ENCODE data around the gene HNRNPAB.

Gene HNRNPAB

GRCh38 chr5:178204182-178204934 is at the start of gene HNRNPAB:
Gene HNRNPAB, plus strand, starts transcription at chr5:178204533. Its CDS starts 305 bp downstream, at chr5:178204838.
- peak; percentile 96 for DNase-seq

DNA sequence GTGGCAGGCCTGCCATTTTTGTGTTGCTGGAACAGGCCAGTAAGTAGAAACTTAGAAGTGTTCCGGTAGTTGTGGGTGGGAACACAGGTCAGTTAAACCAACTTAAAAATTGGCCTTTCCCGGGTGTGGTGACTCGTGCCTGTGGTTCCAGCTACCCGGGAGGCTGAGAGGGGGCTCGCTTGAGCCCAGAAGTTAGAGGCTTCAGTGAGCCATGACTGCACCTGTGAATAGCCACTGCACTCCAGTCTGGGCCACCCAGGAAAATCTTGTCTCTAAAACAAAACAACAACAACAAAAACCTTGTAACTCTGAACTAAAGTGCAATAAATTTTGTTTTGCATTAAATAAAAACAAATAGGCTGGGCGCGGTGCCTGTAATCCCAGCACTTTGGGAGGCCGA is 49.3 kb upstream of the HNRNPAB start:
- no peak for DNase-seq

DNA sequence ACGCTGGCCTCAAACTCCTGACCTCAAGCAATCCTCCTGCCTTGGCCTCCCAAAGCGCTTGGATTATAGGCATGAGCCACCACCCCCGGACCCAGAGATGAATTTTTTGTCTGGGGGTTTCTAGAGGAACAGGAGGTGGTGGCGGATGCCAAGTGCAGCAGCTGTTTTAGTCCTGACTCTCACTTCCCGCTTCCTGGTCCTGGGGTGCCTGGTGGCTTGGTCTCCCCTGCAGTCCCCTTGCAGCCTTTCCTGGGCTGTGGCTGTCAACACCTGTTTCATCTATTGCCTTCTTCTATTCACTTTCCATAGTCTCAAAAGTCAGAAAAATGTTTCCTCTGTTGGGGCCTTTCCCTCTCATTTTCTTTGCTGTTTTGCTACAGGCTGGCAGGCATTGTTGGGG is 44.2 kb upstream of the HNRNPAB start:
- no peak for DNase-seq

DNA sequence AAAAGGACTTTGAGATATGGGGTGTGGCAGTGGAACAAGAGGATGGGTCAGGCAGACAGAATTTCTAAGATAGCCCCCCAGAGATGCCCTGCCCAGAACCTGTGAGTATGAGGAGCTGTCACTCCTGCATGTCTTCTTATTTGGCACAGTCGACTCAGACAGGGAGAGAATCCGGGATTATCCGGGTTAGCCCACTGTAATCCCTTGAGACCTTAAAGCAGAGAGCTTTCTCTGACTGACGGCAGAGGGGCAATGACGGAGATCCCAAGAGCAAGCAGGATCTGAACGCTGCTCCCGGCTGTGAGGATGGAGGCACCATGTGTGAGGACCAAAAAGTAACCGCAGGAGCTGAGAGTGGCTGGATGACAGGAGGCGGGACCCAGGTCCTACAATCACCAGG is 41.9 kb upstream of the HNRNPAB start:
- DNase-seq = no peak

DNA sequence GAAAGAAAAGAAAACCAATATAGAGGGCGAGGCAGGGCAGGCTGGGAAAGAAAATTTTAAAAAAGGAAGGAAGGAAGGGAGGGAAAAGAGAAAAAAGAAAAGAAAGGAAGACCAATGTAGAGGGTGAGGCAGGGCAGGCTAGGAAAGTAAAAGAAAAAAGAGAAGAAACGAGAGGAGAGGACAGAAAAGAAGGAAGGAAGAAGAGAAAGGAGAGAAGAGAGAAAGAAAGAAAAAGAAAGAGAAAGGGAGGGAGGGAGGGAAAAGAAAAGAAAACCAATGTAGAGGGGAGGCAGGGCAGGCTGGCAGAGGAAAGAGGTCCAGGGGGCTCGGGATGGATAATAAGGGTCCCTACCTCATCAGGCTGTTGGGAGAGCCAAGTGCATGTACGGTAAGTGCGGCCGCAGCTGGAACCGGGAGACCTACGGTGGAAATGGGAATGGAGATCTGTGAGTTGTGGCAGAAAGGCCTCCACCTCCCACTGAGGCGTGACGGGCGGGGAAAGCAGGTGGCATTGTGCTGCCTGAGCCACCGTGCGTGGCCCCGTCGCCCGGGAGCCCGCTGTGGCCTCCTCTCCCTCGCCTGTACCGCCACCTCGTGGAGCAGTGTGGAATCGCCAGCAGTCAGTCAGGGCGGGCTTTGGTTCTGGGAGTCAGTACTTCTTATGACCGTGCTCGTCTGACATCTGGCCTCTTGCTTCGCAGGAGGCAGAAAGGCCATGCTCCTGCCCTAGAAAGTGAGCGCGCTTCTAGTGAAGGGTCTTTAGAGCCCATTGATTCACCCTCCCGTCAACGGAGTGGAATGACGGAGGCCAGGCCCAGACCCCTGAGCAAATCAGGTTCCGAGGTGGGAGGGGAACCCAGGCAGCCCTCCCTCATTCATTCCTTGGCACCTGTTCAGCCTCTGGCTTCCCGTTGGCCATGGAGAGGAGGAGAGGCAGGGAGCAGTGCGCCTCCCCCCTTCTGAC is 40.3 kb upstream of the HNRNPAB start:
- DNase-seq = peak; percentile 90

GRCh38 chr5:178165581-178165980 is 38.8 kb upstream of the HNRNPAB start:
- no peak for DNase-seq

GRCh38 chr5:178170455-178170854 is 33.9 kb upstream of the HNRNPAB start:
- DNase-seq = no peak

- DNase-seq = no peak
Observed at GRCh38 chr5:178174456-178174855, 29.9 kb upstream of the HNRNPAB start.

- DNase-seq = no peak
Observed at GRCh38 chr5:178176791-178177190, 27.5 kb upstream of the HNRNPAB start.

- DNase-seq = no peak
Observed at GRCh38 chr5:178177569-178177968, 26.8 kb upstream of the HNRNPAB start.

- DNase-seq = no peak
Observed at GRCh38 chr5:178180141-178180863, 24.0 kb upstream of the HNRNPAB start.

DNA sequence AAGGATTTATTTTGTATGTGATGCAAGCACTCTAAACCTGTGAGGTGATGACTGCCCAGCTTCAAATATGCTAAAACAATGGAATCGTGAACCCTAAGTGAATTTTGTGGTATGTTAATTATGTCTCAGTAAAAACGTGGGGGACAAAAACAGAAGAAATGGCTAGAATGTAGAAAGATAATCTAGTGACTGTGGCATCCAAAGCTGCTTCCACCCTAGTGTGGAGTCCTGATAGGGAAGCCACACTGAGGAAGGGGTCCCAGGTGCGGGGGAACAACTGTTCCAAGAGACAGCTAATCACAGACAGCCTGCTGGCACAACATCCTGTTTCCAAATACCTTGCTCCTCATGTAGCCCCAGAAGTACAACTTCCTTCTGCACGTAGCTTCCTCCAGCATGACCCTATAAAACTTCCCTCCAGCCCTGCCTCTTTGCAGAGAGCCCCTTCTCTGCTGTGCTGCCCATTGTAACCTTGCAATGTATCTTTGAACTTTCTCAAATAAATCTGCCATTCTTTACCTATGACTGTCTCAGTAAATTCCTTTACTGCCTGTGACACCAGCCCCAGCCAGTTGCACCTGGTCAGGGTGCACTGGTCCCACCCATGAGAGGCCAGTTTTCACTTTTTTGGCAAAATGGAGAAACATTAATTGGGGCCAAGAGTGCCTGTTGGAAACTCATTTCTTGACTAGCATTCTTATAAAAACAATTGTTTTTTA is 22.0 kb upstream of the HNRNPAB start:
- no peak for DNase-seq

GRCh38 chr5:178186427-178186826 is 17.9 kb upstream of the HNRNPAB start:
- DNase-seq = no peak

- no peak for DNase-seq
Observed at GRCh38 chr5:178187014-178187413, 17.3 kb upstream of the HNRNPAB start, which contains the start of gene GMCL2. Gene GMCL2, minus strand, starts transcription at chr5:178187371. Its CDS starts 72 bp downstream, at chr5:178187299.

GRCh38 chr5:178189433-178189832 is 14.9 kb upstream of the HNRNPAB start:
- no peak for DNase-seq

GRCh38 chr5:178191661-178192060 is 12.7 kb upstream of the HNRNPAB start:
- no peak for DNase-seq

DNA sequence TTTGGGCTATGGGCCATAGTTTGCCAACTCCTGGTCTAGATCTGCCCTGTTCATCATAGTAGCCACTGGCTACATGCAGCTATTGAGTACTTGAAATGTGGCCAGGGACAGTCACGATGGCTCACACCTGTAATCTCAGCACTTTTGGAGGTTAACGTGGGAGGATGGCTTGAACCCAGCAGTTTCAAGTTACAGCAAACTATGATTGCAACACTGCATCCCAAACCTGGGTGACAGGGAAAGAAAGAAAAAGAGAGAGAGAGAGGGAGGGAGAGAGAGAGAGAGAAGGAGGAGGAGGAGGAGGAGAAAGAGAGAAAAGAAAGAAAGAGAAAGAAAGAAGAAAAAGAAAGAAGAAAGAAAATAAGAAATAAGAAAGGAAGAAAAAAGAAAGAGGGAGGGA is 12.1 kb upstream of the HNRNPAB start:
- DNase-seq = no peak

DNA sequence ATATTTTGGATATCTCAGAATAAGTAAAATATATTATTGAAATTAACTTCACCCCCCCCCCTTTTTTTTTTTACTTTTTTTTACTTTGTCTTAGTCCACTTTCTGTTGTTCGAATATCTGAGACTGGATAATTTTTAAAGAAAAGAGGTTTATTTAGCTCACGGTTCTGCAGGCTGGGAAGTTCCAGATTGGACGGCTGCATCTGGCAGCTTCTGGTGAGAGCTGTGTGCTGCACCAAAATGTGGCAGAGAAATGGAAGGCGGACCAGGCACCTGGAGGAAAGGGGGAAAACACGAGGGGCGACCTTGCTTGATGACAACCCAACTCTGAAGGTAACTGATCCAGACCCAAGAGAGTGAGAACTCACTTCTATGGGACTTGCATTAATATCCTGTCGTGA is 11.5 kb upstream of the HNRNPAB start:
- no peak for DNase-seq

GRCh38 chr5:178193251-178193809 is 11.0 kb upstream of the HNRNPAB start:
- no peak for DNase-seq

- no peak for DNase-seq
Observed at GRCh38 chr5:178194026-178194425, 10.3 kb upstream of the HNRNPAB start.

GRCh38 chr5:178196281-178196812 is 8.0 kb upstream of the HNRNPAB start:
- DNase-seq = no peak

- DNase-seq = no peak
Observed at GRCh38 chr5:178196986-178197385, 7.3 kb upstream of the HNRNPAB start.
